DND-41 (cell line): ENCODE data around the gene COG5.

Experiments
- ATAC-seq: fragments of 200-7000 bp; cut with Tn5 transposase; 3 replicates; pipeline ENCODE4 v1.9.1; 2021; ENCODE audit warnings: low read depth; ENCODE audit not compliant: insufficient read depth
- DNase-seq: peaks from one replicate; pipeline ENCODE4 v3.0.0-alpha.2; 2020
- H2AFZ ChIP-seq: 2 replicates; pipeline ENCODE4 v1.6.0; 2012; ENCODE audit warnings: low read depth, low read length
- H3K27ac ChIP-seq: 2 replicates; pipeline ENCODE4 v1.5.1; 2012; ENCODE audit warnings: low read length, inconsistent platforms
- H3K27me3 ChIP-seq: fragments of 200-600 bp; sonication (generic); 2 replicates; pipeline ENCODE4 v1.6.0; 2012; ENCODE audit warnings: low read length, mild to moderate bottlenecking, inconsistent platforms; ENCODE audit not compliant: insufficient read depth, poor library complexity
- H3K36me3 ChIP-seq: 2 replicates; pipeline ENCODE4 v1.5.1; 2012; ENCODE audit warnings: low read length, inconsistent platforms; ENCODE audit not compliant: insufficient read depth
- H3K4me1 ChIP-seq: 2 replicates; pipeline ENCODE4 v1.5.1; 2012; ENCODE audit warnings: mild to moderate bottlenecking, low read length; ENCODE audit not compliant: insufficient read depth
- H3K4me2 ChIP-seq: 2 replicates; pipeline ENCODE4 v1.6.0; 2012; ENCODE audit warnings: mild to moderate bottlenecking, moderate library complexity, low read length, inconsistent platforms; ENCODE audit not compliant: insufficient read depth
- H3K4me3 ChIP-seq, 2 experiments: fragments of 200-600 bp in 1 of 2; shearing (Covaris generic) in 1 of 2; 2 replicates each; pipeline ENCODE4 v1.5.1; 2012 to 2016; ENCODE audit warnings: inconsistent platforms in 2 of 2, low read length in 2 of 2, mild to moderate bottlenecking in 2 of 2, low read depth in 1 of 2, moderate library complexity in 1 of 2
- H3K79me2 ChIP-seq: 2 replicates; pipeline ENCODE4 v1.6.0; 2012; ENCODE audit warnings: low read length, inconsistent platforms; ENCODE audit not compliant: insufficient read depth
- H3K9ac ChIP-seq: 2 replicates; pipeline ENCODE4 v1.6.0; 2012; ENCODE audit warnings: low read depth, mild to moderate bottlenecking, inconsistent platforms, low read length, moderate library complexity
- H3K9me3 ChIP-seq: 2 replicates; pipeline ENCODE4 v1.5.1; 2012; ENCODE audit warnings: low read length, moderate library complexity, mild to moderate bottlenecking, inconsistent platforms; ENCODE audit not compliant: insufficient read depth, severe bottlenecking
- H4K20me1 ChIP-seq: 2 replicates; pipeline ENCODE4 v1.6.0; 2012; ENCODE audit warnings: low read length; ENCODE audit not compliant: insufficient read depth
- CTCF ChIP-seq: IDR thresholded peaks from 2 replicates; pipeline ENCODE4 v1.5.1; 2012; ENCODE audit warnings: borderline replicate concordance, low read length, moderate library complexity, mild to moderate bottlenecking; ENCODE audit not compliant: poor library complexity, severe bottlenecking; ENCODE audit errors: extremely low read depth
- EZH2 ChIP-seq: IDR thresholded peaks from 3 replicates; pipeline ENCODE4 v1.6.1; 2012; ENCODE audit warnings: borderline replicate concordance, low read depth, mild to moderate bottlenecking, moderate library complexity, low read length, inconsistent platforms; ENCODE audit not compliant: severe bottlenecking

Gene COG5

GRCh38 chr7:107203607-107204006, 360.1 kb downstream of the COG5 start:
- Histone ChIP-seq H3K4me1 (no peaks in the 10 kb centered on the region), H3K27me3 (no peaks in the 10 kb centered on the region), H3K4me2 (no peak overlapping the region), H3K4me3 (no peak overlapping the region), H3K79me2 (no peaks in the 10 kb centered on the region), H4K20me1 (no peaks in the 10 kb centered on the region), H3K27ac (no peak overlapping the region), H3K9me3 (no peaks in the 10 kb centered on the region), H3K9ac (no peak overlapping the region), H2AFZ (no peak overlapping the region), H3K36me3 (peaks cover 88% of the 10 kb centered on the region)
- TF ChIP-seq EZH2 = no peak
- TF ChIP-seq CTCF = no peak
- DNase-seq = no peak
- no peak for ATAC-seq

GRCh38 chr7:107201795-107202450, 361.8 kb downstream of the COG5 start:
- Histone ChIP-seq H3K9me3 (no peaks in the 10 kb centered on the region), H3K9ac (no peak overlapping the region), H3K27ac (no peak overlapping the region), H3K4me1 (no peaks in the 10 kb centered on the region), H4K20me1 (no peaks in the 10 kb centered on the region), H3K36me3 (peaks cover 92% of the 10 kb centered on the region), H2AFZ (no peak overlapping the region), H3K4me2 (no peak overlapping the region), H3K4me3 (no peak overlapping the region), H3K27me3 (no peaks in the 10 kb centered on the region), H3K79me2 (no peaks in the 10 kb centered on the region)
- ATAC-seq (peak; percentile 85), DNase-seq (peak; percentile 40)
- TF ChIP-seq EZH2 = no peak
- TF ChIP-seq CTCF = peak; percentile 64

GRCh38 chr7:107196834-107197610, 366.7 kb downstream of the COG5 start:
- Histone ChIP-seq H3K79me2 (no peaks in the 10 kb centered on the region), H3K36me3 (peaks cover 82% of the 10 kb centered on the region), H3K27ac (no peak overlapping the region), H3K4me2 (no peak overlapping the region), H3K4me3 (no peak overlapping the region), H3K27me3 (no peaks in the 10 kb centered on the region), H4K20me1 (no peaks in the 10 kb centered on the region), H2AFZ (no peak overlapping the region), H3K9ac (no peak overlapping the region), H3K4me1 (no peaks in the 10 kb centered on the region), H3K9me3 (no peaks in the 10 kb centered on the region)
- TF ChIP-seq CTCF = no peak
- no peak for TF ChIP-seq EZH2
- ATAC-seq = no peak
- DNase-seq = no peak
